ENCODE data around the gene KCNQ5. TPM values are rescaled to one million over a fixed set of nuclear protein-coding genes. Genes with fewer than 3 reads are reported as not detected.

Gene KCNQ5
- total RNA-seq, 1 experiment from 2014 or later: 2.0 TPM

GRCh38 chr6:72640615-72640930, 18.7 kb downstream of the KCNQ5 start:
- POLR2A ChIA-PET: no interaction called here

DNA sequence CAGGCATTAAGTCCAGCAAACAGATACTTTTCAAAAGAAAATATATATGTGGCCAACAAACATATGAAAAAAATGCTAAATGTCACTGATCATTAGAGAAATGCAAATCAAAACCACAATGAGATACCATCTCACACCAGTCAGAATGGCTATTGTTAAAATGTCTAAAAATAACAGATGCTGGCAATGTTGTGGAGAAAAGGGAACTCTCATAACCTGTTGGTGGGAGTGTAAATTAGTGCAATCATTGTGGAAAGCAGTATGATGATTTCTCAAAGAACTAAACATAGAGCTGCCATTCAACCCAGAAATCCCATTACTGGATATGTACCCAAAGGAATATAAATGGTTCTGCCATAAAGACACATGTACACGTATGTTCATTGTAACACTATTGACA, 20.6 kb downstream of the KCNQ5 start:
- peaks cover 6% of the 10 kb centered on the region for H3K4me1 Mint-ChIP-seq
- CTCF ChIA-PET: interaction anchor here (1.1 kb wide), 1 partner anchor 26 kb away, joined by 3 read pairs; no protein-coding TSS in a partner anchor
- no peak for ATAC-seq
- TF ChIP-seq ATF1 (CRISPR knock-in tag; IDR thresholded peaks at IDR 0.05): no peak
- TF ChIP-seq PRRX2 (CRISPR knock-in tag; IDR thresholded peaks at IDR 0.05): no peak
- TF ChIP-seq NR2C2 (CRISPR knock-in tag; IDR thresholded peaks at IDR 0.05): no peak
- TF ChIP-seq ZSCAN18 (CRISPR knock-in tag; IDR thresholded peaks at IDR 0.05): no peak
- no peak for TF ChIP-seq ZBTB21 (CRISPR knock-in tag; IDR thresholded peaks at IDR 0.05; ENCODE audit: borderline replicate concordance)
- TF ChIP-seq, protein P1, sequence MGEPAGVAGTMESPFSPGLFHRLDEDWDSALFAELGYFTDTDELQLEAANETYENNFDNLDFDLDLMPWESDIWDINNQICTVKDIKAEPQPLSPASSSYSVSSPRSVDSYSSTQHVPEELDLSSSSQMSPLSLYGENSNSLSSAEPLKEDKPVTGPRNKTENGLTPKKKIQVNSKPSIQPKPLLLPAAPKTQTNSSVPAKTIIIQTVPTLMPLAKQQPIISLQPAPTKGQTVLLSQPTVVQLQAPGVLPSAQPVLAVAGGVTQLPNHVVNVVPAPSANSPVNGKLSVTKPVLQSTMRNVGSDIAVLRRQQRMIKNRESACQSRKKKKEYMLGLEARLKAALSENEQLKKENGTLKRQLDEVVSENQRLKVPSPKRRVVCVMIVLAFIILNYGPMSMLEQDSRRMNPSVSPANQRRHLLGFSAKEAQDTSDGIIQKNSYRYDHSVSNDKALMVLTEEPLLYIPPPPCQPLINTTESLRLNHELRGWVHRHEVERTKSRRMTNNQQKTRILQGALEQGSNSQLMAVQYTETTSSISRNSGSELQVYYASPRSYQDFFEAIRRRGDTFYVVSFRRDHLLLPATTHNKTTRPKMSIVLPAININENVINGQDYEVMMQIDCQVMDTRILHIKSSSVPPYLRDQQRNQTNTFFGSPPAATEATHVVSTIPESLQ (CRISPR knock-in tag; IDR thresholded peaks at IDR 0.05): no peak
- TF ChIP-seq ZNF138 (CRISPR knock-in tag; conservative IDR thresholded peaks at IDR 0.05): no peak
- no peak for TF ChIP-seq ZNF396 (CRISPR knock-in tag; IDR thresholded peaks at IDR 0.05; ENCODE audit: borderline replicate concordance)
- TF ChIP-seq NFYB (CRISPR knock-in tag; conservative IDR thresholded peaks at IDR 0.05; ENCODE audit: low read depth): no peak
- TF ChIP-seq GRHL2 (CRISPR knock-in tag; IDR thresholded peaks at IDR 0.05; ENCODE audit: insufficient replicate concordance, severe bottlenecking): no peak
- no peak for TF ChIP-seq TEAD1 (CRISPR knock-in tag; IDR thresholded peaks at IDR 0.05)
- TF ChIP-seq, protein P2, sequence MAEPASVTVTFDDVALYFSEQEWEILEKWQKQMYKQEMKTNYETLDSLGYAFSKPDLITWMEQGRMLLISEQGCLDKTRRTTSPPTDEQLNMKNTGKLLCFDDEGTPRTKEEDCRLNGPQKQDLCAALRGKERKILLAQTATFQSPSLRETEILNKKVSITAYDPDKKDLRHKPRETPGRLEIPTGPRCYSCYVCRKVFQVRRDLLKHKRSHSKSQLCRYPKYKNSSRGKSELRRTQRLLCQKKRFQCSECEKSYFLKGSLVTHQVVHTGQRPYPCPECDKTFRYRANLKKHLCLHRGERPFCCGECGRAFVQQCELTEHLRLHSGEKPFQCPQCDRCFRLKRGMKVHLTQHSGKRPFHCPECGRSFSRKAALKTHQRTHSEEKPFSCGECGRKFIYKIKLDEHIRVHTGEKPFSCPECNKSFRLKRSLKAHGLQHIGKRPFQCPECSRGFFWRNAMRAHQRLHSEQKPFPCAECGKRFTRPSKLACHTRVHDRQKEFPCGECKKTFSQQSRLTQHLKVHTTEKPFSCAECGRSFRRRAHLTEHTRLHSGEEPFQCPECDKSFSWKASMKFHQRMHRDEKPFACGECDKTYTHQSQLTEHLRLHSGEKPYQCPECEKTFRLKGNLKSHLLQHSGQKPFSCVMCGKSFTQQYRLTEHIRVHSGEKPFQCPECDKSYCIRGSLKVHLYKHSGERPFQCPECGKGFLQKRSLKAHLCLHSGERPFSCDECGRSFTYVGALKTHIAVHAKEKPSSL (CRISPR knock-in tag; conservative IDR thresholded peaks at IDR 0.05): no peak
- TF ChIP-seq ELF4 (CRISPR knock-in tag; IDR thresholded peaks at IDR 0.05; ENCODE audit: low read depth): no peak
- TF ChIP-seq TCF7 (CRISPR knock-in tag; IDR thresholded peaks at IDR 0.05; ENCODE audit: low read depth): no peak
- TF ChIP-seq FOXP1 (CRISPR knock-in tag; IDR thresholded peaks at IDR 0.05; ENCODE audit: borderline replicate concordance): no peak
- TF ChIP-seq ZNF232 (CRISPR knock-in tag; IDR thresholded peaks at IDR 0.05): no peak
- no peak for TF ChIP-seq ZNF416 (CRISPR knock-in tag; IDR thresholded peaks at IDR 0.05)
- no peak for TF ChIP-seq CTCF (IDR thresholded peaks at IDR 0.05)
- no peaks in the 10 kb centered on the region for H3K9me3 Mint-ChIP-seq
- H3K27ac Mint-ChIP-seq: no peak overlapping the region
- POLR2A ChIA-PET: no interaction called here
- H3K4me3 Mint-ChIP-seq: no peak overlapping the region
- H3K27me3 Mint-ChIP-seq (ENCODE audit: low read depth): no peaks in the 10 kb centered on the region
- no peak for DNase-seq (ENCODE audit: low spot score)
- H3K36me3 Mint-ChIP-seq: no peaks in the 10 kb centered on the region

More at GRCh38 chr6:72640615-72640930, 18.7 kb downstream of the KCNQ5 start:
- H3K27me3 Mint-ChIP-seq (ENCODE audit: low read depth): no peaks in the 10 kb centered on the region
- peaks cover 7% of the 10 kb centered on the region for H3K4me1 Mint-ChIP-seq
- TF ChIP-seq MAX (CRISPR knock-in tag; IDR thresholded peaks at IDR 0.05): no peak
- no peak for TF ChIP-seq ZBTB21 (CRISPR knock-in tag; IDR thresholded peaks at IDR 0.05; ENCODE audit: borderline replicate concordance)
- no peak for TF ChIP-seq JAZF1 (CRISPR knock-in tag; IDR thresholded peaks at IDR 0.05)
- no peak for TF ChIP-seq SMAD3 (CRISPR knock-in tag; IDR thresholded peaks at IDR 0.05; ENCODE audit: borderline replicate concordance)
- TF ChIP-seq CBFB (CRISPR knock-in tag; IDR thresholded peaks at IDR 0.05; ENCODE audit: low read depth): no peak
- no peak for TF ChIP-seq RORB (CRISPR knock-in tag; IDR thresholded peaks at IDR 0.05)
- no peak for TF ChIP-seq TCF7 (CRISPR knock-in tag; IDR thresholded peaks at IDR 0.05; ENCODE audit: low read depth)
- no peak for TF ChIP-seq NR1H2 (CRISPR knock-in tag; IDR thresholded peaks at IDR 0.05)
- no peak for TF ChIP-seq CREM (CRISPR knock-in tag; IDR thresholded peaks at IDR 0.05)
- DNase-seq (ENCODE audit: low spot score) (no peak), ATAC-seq (no peak)
- H3K36me3 Mint-ChIP-seq: no peaks in the 10 kb centered on the region
- CTCF ChIA-PET: interaction anchor here (1.2 kb wide), 1 partner anchor 24 kb away, joined by 4 read pairs; no protein-coding TSS in a partner anchor
- H3K4me3 Mint-ChIP-seq: no peak overlapping the region
- H3K9me3 Mint-ChIP-seq: no peaks in the 10 kb centered on the region
- no peak overlapping the region for H3K27ac Mint-ChIP-seq

All from WTC11 (cell line).